H1 (cell line): ENCODE data around the gene BABAM1. TPM values are rescaled to one million over a fixed set of nuclear protein-coding genes. Genes with fewer than 3 reads are reported as not detected.

ENCODE experiments used
- CTCF ChIA-PET: fragments of 300-600 bp; sonication (Branson Sonifier 250); formaldehyde crosslinking; loops from one replicate; lab custom pipeline; 2021; ENCODE audit not compliant: partially characterized antibody; lab: Charles Lee
- POLR2A ChIA-PET: fragments of 300-600 bp; sonication (Branson Sonifier 250); formaldehyde crosslinking; loops from one replicate; lab custom pipeline; 2021; ENCODE audit warnings: inconsistent platforms; ENCODE audit not compliant: partially characterized antibody; lab: Charles Lee
- DNase-seq, 2 experiments: peaks; one replicate each; pipeline versions ENCODE4 v3.0.0 to v3.0.0-alpha.2; 2010 to 2022; ENCODE audit warnings: low spot score in 2 of 2, low read depth in 1 of 2, mixed read lengths in 1 of 2
- FAIRE-seq: peaks from 2 replicates; lab custom pipeline; 2011; peaks lifted over from hg19 to GRCh38; lab: Jason Lieb, UNC
- H2AFZ ChIP-seq: 2 replicates; pipeline ENCODE4 v1.8.1; 2012; ENCODE audit warnings: low read length, inconsistent platforms
- H2AK5ac ChIP-seq: 2 replicates; pipeline ENCODE4 v1.6.1; 2013; ENCODE audit warnings: low read depth, low read length
- H2BK120ac ChIP-seq: replicated peaks from 2 replicates; pipeline ENCODE3; 2013; ENCODE audit warnings: low read depth, low read length, inconsistent platforms
- H2BK12ac ChIP-seq: 2 replicates; pipeline ENCODE4 v1.6.1; 2013; ENCODE audit warnings: low read depth, low read length
- H2BK15ac ChIP-seq: 2 replicates; pipeline ENCODE4 v1.6.1; 2013; ENCODE audit warnings: low read length
- H2BK20ac ChIP-seq: 2 replicates; pipeline ENCODE4 v1.6.1; 2013; ENCODE audit warnings: low read length
- H2BK5ac ChIP-seq: 2 replicates; pipeline ENCODE4 v1.6.1; 2013; ENCODE audit warnings: low read depth, low read length
- H3K14ac ChIP-seq: 2 replicates; pipeline ENCODE4 v1.6.1; 2013; ENCODE audit warnings: inconsistent platforms; ENCODE audit not compliant: insufficient read length
- H3K18ac ChIP-seq: 2 replicates; pipeline ENCODE4 v1.6.1; 2013; ENCODE audit warnings: low read length; ENCODE audit errors: extremely low read depth
- H3K23ac ChIP-seq: 2 replicates; pipeline ENCODE4 v1.6.1; 2013; ENCODE audit warnings: inconsistent platforms; ENCODE audit not compliant: insufficient read length
- H3K23me2 ChIP-seq: 2 replicates; pipeline ENCODE4 v1.6.1; 2013; ENCODE audit warnings: low read depth, low read length
- H3K27ac ChIP-seq: 2 replicates; pipeline ENCODE4 v1.6.1; 2011; ENCODE audit warnings: low read depth, low read length, inconsistent platforms
- H3K27me3 ChIP-seq, 4 experiments: replicated peaks in 1 of 4; 1 replicate in 1 of 4; 2 replicates in 3 of 4; pipeline versions ENCODE4 v1.6.1 to v1.8.1; 2011 to 2013; ENCODE audit warnings: low read length in 3 of 4, mild to moderate bottlenecking in 3 of 4, inconsistent platforms in 2 of 4, mixed read lengths in 2 of 4, moderate library complexity in 1 of 4; ENCODE audit not compliant: control insufficient read depth in 3 of 4, insufficient read depth in 3 of 4; ENCODE audit errors: extremely low read depth in 1 of 4
- H3K36me3 ChIP-seq, 4 experiments: 2 replicates each; pipeline versions ENCODE4 v1.6.1 to v1.8.1; 2011 to 2013; ENCODE audit warnings: mild to moderate bottlenecking in 4 of 4, low read length in 3 of 4, moderate library complexity in 2 of 4, control low read depth in 1 of 4, inconsistent platforms in 1 of 4; ENCODE audit not compliant: insufficient read depth in 4 of 4, control insufficient read depth in 2 of 4
- H3K4ac ChIP-seq: replicated peaks from 2 replicates; pipeline ENCODE3; 2013; ENCODE audit warnings: low read length, low read depth, mixed read lengths, inconsistent platforms; ENCODE audit not compliant: insufficient read length
- H3K4me1 ChIP-seq, 4 experiments: replicated peaks in 1 of 4; 1 replicate in 1 of 4; 2 replicates in 3 of 4; pipeline versions ENCODE4 v1.6.1 to v1.8.1; 2011 to 2013; ENCODE audit warnings: low read length in 3 of 4, inconsistent platforms in 2 of 4, mixed read lengths in 1 of 4; ENCODE audit not compliant: insufficient read depth in 4 of 4, control insufficient read depth in 3 of 4
- H3K4me2 ChIP-seq, 2 experiments: 2 replicates each; pipeline versions ENCODE4 v1.6.1 to v1.8.1; 2011 to 2013; ENCODE audit warnings: low read depth in 2 of 2, low read length in 2 of 2, control low read depth in 1 of 2, inconsistent platforms in 1 of 2, mild to moderate bottlenecking in 1 of 2; ENCODE audit not compliant: insufficient read depth in 1 of 2
- H3K4me3 ChIP-seq, 4 experiments: fragments of 200-600, 300-600 bp in 1 of 4; sonication (generic), shearing (Covaris generic), sonication (Bioruptor Twin) in 1 of 4; 2 replicates each; pipeline versions ENCODE4 v1.5.1 to v1.8.1; 2011 to 2016; ENCODE audit warnings: low read length in 4 of 4, low read depth in 3 of 4, control low read depth in 2 of 4, inconsistent platforms in 2 of 4, mild to moderate bottlenecking in 2 of 4, mixed read lengths in 1 of 4, moderate library complexity in 1 of 4; ENCODE audit not compliant: insufficient read depth in 2 of 4; ENCODE audit errors: extremely low read depth in 1 of 4
- H3K56ac ChIP-seq: replicated peaks from 2 replicates; pipeline ENCODE3; 2013; ENCODE audit warnings: low read depth, mild to moderate bottlenecking, mixed read lengths, low read length, inconsistent platforms; ENCODE audit not compliant: insufficient read length
- H3K79me1 ChIP-seq: 2 replicates; pipeline ENCODE4 v1.6.1; 2013; ENCODE audit warnings: low read depth, low read length, control low read depth
- H3K79me2 ChIP-seq, 2 experiments: 2 replicates each; pipeline versions ENCODE4 v1.6.1 to v1.8.1; 2012 to 2013; ENCODE audit warnings: low read length in 2 of 2, mild to moderate bottlenecking in 2 of 2, inconsistent platforms in 1 of 2; ENCODE audit not compliant: insufficient read depth in 2 of 2, control insufficient read depth in 1 of 2
- H3K9ac ChIP-seq, 4 experiments: replicated peaks in 1 of 4; 1 replicate in 1 of 4; 2 replicates in 3 of 4; pipeline versions ENCODE4 v1.6.1 to v1.8.1; 2011 to 2013; ENCODE audit warnings: low read depth in 3 of 4, low read length in 3 of 4, control low read depth in 2 of 4, mild to moderate bottlenecking in 2 of 4, moderate library complexity in 2 of 4, inconsistent platforms in 1 of 4; ENCODE audit errors: extremely low read depth in 1 of 4
- H3K9me3 ChIP-seq, 2 experiments: 2 replicates each; pipeline versions ENCODE4 v1.6.1 to v1.8.1; 2012 to 2013; ENCODE audit warnings: mild to moderate bottlenecking in 2 of 2, moderate library complexity in 2 of 2, control low read depth in 1 of 2, inconsistent platforms in 1 of 2, low read depth in 1 of 2, low read length in 1 of 2, mixed read lengths in 1 of 2; ENCODE audit not compliant: insufficient read depth in 2 of 2
- H4K20me1 ChIP-seq, 2 experiments: replicated peaks in 1 of 2; 2 replicates each; pipeline versions ENCODE3 to v1.8.1; 2011 to 2013; ENCODE audit warnings: inconsistent platforms in 2 of 2, low read length in 2 of 2, mild to moderate bottlenecking in 1 of 2; ENCODE audit not compliant: insufficient read depth in 2 of 2, control insufficient read depth in 1 of 2
- H4K5ac ChIP-seq: 2 replicates; pipeline ENCODE4 v1.6.1; 2013; ENCODE audit warnings: low read length, low read depth, mixed read lengths, inconsistent platforms; ENCODE audit not compliant: insufficient read length
- H4K8ac ChIP-seq: 2 replicates; pipeline ENCODE4 v1.8.0; 2013; ENCODE audit warnings: mild to moderate bottlenecking, moderate library complexity, low read length, inconsistent platforms; ENCODE audit not compliant: insufficient read depth; ENCODE audit errors: extremely low read depth
- H4K91ac ChIP-seq: replicated peaks from 2 replicates; pipeline ENCODE3; 2013; ENCODE audit warnings: low read length, mixed read lengths, inconsistent platforms; ENCODE audit not compliant: insufficient read length
- BACH1 ChIP-seq: IDR thresholded peaks from 2 replicates; pipeline ENCODE4 v1.6.1; 2012; ENCODE audit warnings: low read length, improper control_type of control experiment
- BRCA1 ChIP-seq: IDR thresholded peaks from 2 replicates; pipeline ENCODE4 v1.6.1; 2012; ENCODE audit warnings: low read depth, low read length, improper control_type of control experiment
- CBX5 ChIP-seq: fragments of 300-800, 300-1000 bp; sonication (generic); IDR thresholded peaks from 2 replicates; pipeline ENCODE4 v1.7.1; 2016; ENCODE audit warnings: antibody characterized with exemption, low read length, low read depth
- CREB1 ChIP-seq: IDR thresholded peaks from 2 replicates; pipeline ENCODE4 v1.6.1; 2012; ENCODE audit warnings: inconsistent platforms
- CTBP2 ChIP-seq: IDR thresholded peaks from 2 replicates; pipeline ENCODE4 v1.7.0; 2011; ENCODE audit warnings: borderline replicate concordance, mild to moderate bottlenecking, moderate library complexity, mixed read lengths, low read length; ENCODE audit not compliant: insufficient read depth, insufficient read length
- KDM4A ChIP-seq: IDR thresholded peaks from one replicate; pipeline ENCODE4 v1.7.1; 2012; ENCODE audit warnings: low read depth, mild to moderate bottlenecking, moderate library complexity, low read length, inconsistent platforms; ENCODE audit not compliant: severe bottlenecking
- KDM5A ChIP-seq: fragments of 200-600 bp; IDR thresholded peaks from 2 replicates; pipeline ENCODE4 v1.7.1; 2012; ENCODE audit warnings: mild to moderate bottlenecking, low read length, inconsistent platforms, mixed read lengths
- RAD21 ChIP-seq, 2 experiments: IDR thresholded peaks in 1 of 2; conservative IDR thresholded peaks in 1 of 2; 2 replicates each; pipeline ENCODE4 v1.6.1; 2011; ENCODE audit warnings: low read depth in 2 of 2, low read length in 2 of 2, improper control_type of control experiment in 1 of 2, inconsistent platforms in 1 of 2, mild to moderate bottlenecking in 1 of 2, moderate library complexity in 1 of 2
- SP2 ChIP-seq: IDR thresholded peaks from 2 replicates; pipeline ENCODE4 v1.6.1; 2012; ENCODE audit warnings: mild to moderate bottlenecking, low read length, inconsistent platforms
- TBP ChIP-seq: IDR thresholded peaks from 2 replicates; pipeline ENCODE4 v1.6.1; 2011; ENCODE audit warnings: low read depth, low read length, improper control_type of control experiment
- WGBS, 2 experiments: shearing (Covaris generic) in 1 of 2; methylation state at CpG; one replicate each; pipeline versions ENCODE4 v1.1.6 to v1.1.7; 2013 to 2015; ENCODE audit warnings: low lambda C conversion rate in 2 of 2, mixed read lengths in 2 of 2, inconsistent platforms in 1 of 2, low coverage in 1 of 2, missing lambda C conversion rate in 1 of 2; ENCODE audit not compliant: insufficient replicate concordance in 2 of 2, insufficient coverage in 1 of 2, insufficient read length in 1 of 2; ENCODE audit errors: extremely low coverage in 1 of 2, missing lambda C conversion rate in 1 of 2; 5-methylcytosine and 5-hydroxymethylcytosine counted together
- polyA plus RNA-seq, 7 experiments: library from polyadenylated mRNA; depleted of rRNA in 3 of 7; stranded (reverse) in 5 of 7; unstranded in 2 of 7; fragments of >200 nt in 5 of 7; fragments of 200-250 nt in 2 of 7; gene quantifications; 1 replicate in 5 of 7; 2 replicates in 1 of 7; 4 replicates in 1 of 7; pipeline versions ENCODE4 v1.2.1 to v1.2.3, GENCODE V29; 2011 to 2013; ENCODE audit warnings: missing spikeins in 2 of 7, mixed read lengths in 2 of 7
- total RNA-seq: library from RNA; stranded (reverse); fragmentation: NEBNext Ultra II Directional; extraction: Animal tissue kit (Norgen Biotek cat#: 25700); gene quantifications from 2 replicates; pipeline ENCODE4 v1.2.1, GENCODE V29; 2021

The BABAM1 gene
- total and polyA plus RNA-seq, 2 of the 8 experiments (the other 6 are each of a cell fraction or from before 2014, with no cell fraction given), result 127 to 133 TPM

DNA sequence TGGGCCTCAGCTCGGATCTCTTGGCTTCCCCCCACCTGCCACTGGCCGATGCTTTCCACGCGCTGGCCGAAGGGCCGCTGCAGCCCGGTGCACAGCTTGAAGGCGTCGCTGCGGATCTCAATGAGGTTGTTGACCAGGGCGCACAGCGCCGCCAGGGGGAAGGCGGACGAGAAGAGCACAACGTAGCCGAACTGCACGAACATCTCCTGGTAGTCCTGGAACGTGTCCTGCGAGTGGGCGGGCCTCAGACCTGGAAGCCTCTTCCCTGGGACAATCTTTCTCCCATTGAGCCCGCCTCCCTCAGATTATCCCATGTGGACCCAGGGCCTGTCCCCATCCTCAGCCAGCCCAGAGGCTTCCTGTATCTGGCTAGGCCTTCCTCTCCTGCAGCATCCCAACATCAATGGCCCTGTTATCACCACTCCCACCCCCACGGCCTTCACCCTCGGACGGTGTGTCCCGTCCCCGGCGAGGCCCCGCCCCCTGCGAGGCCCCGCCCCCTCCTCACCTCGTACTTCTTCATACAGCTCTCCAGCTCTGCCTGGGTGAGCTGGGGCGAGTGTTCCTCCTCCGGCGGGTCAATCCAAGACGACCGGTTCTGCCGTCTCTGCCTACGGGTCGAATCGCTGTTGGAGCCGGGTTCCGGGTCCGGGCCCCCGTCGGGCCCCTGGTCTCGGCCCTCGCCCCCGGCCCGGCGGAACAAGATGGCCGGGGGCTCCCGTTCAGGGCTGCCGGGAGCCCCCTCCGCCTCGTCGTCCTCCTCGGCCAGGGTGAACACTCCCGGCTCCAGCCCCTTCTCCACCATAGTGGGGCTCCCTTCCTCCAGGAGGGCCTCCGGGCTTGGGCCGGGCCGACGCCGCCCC lies 60.6 kb downstream of the BABAM1 start:
- Histone ChIP-seq H3K9ac (peak overlapping the region in 3 of 4 experiments; percentile 25 to 58 (median 45); a peak in 5 of 7 replicates), H3K79me1 (0 out of 2 replicates have a peak, but pooled peaks cover 2% of the 10 kb centered on the region), H3K56ac (peak overlapping the region; percentile 81), H2BK5ac (peak overlapping the region; percentile 55; the same call in 1 of the 2 replicates), H3K79me2 (no peaks in the 10 kb centered on the region), H4K8ac (peak overlapping the region; percentile 91), H2BK20ac (0 out of 2 replicates have a peak overlapping the region, but pooled peaks have one; percentile 80), H4K91ac (peak overlapping the region; percentile 89), H3K23me2 (peaks cover 6% of the 10 kb centered on the region; the same call in 1 of the 2 replicates), H2AK5ac (no peak overlapping the region), H3K4me2 (peak overlapping the region; percentile 72 to 83), H2BK15ac (peak overlapping the region; percentile 92; the same call in 1 of the 2 replicates), H3K4me1 (peaks cover 0 to 22% (median 15%) of the 10 kb centered on the region in 4 experiments; a peak in 6 of 7 replicates), H3K18ac (peak overlapping the region; percentile 90), H4K20me1 (peaks cover 0 to 10% of the 10 kb centered on the region in 2 experiments), H4K5ac (peak overlapping the region; percentile 96), H3K23ac (no peak overlapping the region), H3K9me3 (no peaks in the 10 kb centered on the region), H2AFZ (no peak overlapping the region), H3K4me3 (peak overlapping the region; percentile 60 to 95 (median 61)), H3K27ac (peak overlapping the region; percentile 66), H3K36me3 (peaks cover 0 to 10% (median 4%) of the 10 kb centered on the region in 4 experiments; a peak in 4 of 8 replicates), H3K4ac (peak overlapping the region; percentile 69), H2BK120ac (no peak overlapping the region), H3K27me3 (no peaks in the 10 kb centered on the region; a peak in 1 of 7 replicates), H3K14ac (no peak overlapping the region), H2BK12ac (no peak overlapping the region)
- CTCF ChIA-PET, result interaction anchor here (0.9 to 3.3 kb wide), 16 partner anchors 11 to 120 kb away, joined by 3 to 13 read pairs (median 5); partner anchors contain the start of genes CCDC194, DDA1, MRPL34 and TMEM221
- WGBS, 2 experiments, result 6% methylated on average over 40 of the region's 64 CpGs; no CpG with 5 or more reads in 1 of the 2 experiments
- POLR2A ChIA-PET, result interaction anchor here (0.9 to 17.1 kb wide), 13 partner anchors 10 to 114 kb away, joined by 3 to 329 read pairs (median 4); partner anchors contain the start of genes ABHD8, ANO8, BABAM1 and DDA1
- FAIRE-seq, result peak; percentile 90
- peak in 1 of 2 experiments; percentile 89 for DNase-seq
- TF ChIP-seq TBP, result 0 out of 2 replicates have a peak, but pooled peaks have one; percentile 13
- TF ChIP-seq KDM5A, result no peak
- peak; percentile 53 for TF ChIP-seq BACH1
- no peak; the same call in 1 of the 2 replicates for TF ChIP-seq BRCA1
- TF ChIP-seq CTBP2, result no peak
- TF ChIP-seq SP2, result no peak
- no peak for TF ChIP-seq CBX5
- TF ChIP-seq CREB1, result peak; percentile 76
- TF ChIP-seq RAD21 (IDR thresholded peaks at IDR 0.05 in 1 of 2, conservative IDR thresholded peaks at IDR 0.05 in 1 of 2; ENCODE audit: low read depth in 2 of 2, low read length in 2 of 2), result peak; percentile 50 to 62; a peak in 3 of 4 replicates
- peak; percentile 61 for TF ChIP-seq KDM4A
